AG09319 (cell line): ENCODE data around the gene SYT15.

ENCODE experiments used
- DNase-seq: peaks from one replicate; pipeline ENCODE4 v3.0.0-alpha.2; 2010; ENCODE audit warnings: low read depth; ENCODE audit errors: extremely low read depth
- CTCF ChIP-seq: IDR thresholded peaks from 2 replicates; pipeline ENCODE4 v1.5.1; 2011; ENCODE audit warnings: low read depth, mild to moderate bottlenecking, inconsistent platforms, low read length, moderate library complexity

The SYT15 gene

GRCh38 chr10:46547541-46548497 is 31.1 kb upstream of the SYT15 start:
- DNase-seq, result no peak
- TF ChIP-seq CTCF, result no peak

- no peak for TF ChIP-seq CTCF
- DNase-seq, result no peak
Observed at GRCh38 chr10:46548498-46549090, 30.3 kb upstream of the SYT15 start.

- no peak for TF ChIP-seq CTCF
- DNase-seq, result no peak
Observed at GRCh38 chr10:46549171-46550075, 29.5 kb upstream of the SYT15 start.

GRCh38 chr10:46550076-46550790 is 28.7 kb upstream of the SYT15 start:
- no peak for DNase-seq
- TF ChIP-seq CTCF, result no peak

DNA sequence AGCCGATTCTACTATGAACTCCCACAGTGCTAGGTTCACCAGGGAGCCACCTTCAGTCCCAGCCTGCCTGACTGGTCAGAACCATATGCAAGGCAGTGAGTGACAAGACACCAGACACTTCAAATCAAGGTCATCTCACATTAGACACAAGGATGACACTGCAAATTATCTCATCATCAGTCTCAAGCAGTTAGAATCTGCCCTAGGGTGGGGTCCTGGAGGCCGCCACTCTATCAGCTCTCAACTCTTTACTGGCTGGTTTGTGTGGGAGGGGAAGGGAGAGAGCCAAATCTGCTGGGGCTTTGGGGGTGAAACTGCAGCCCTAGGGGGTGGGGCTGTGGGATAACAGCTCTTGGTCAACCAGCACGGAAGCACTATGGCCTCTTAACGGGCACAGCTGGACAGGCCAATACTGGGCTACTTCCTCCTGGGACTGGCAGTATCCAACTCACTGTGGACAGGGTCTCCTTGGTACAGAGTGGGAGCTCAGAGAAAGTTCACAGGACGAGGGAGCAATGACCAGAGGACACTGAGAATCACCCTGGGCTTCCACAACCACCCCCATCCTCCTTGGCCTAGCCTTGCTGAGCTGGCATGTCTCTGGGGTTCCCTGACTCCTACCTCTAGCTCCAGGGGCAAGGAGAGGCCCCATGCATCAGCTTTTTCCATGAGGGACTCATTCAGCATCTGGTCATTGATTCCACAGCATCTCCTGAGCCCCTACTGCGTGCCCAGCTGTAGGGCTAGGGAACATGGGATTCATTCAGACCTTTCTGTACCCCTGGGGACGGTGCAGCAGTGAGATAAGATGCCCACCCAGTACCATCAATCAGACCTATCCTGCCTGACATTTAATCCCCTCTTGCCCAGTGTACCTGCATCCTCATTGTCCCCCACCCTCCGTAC is 27.9 kb upstream of the SYT15 start:
- TF ChIP-seq CTCF, result no peak
- no peak for DNase-seq
